ENCODE measurements around the gene TBCD.
"Not testable (repeated sequence)": the region's sequence is repeated elsewhere in the genome, so short reads cannot be mapped to it uniquely, and the experiment has no call there.

The TBCD gene

GRCh38 chr17:82939621-82940135, 187.8 kb downstream of the TBCD start:
- DNase-seq (ENCODE audit: low read depth): no peak

DNA sequence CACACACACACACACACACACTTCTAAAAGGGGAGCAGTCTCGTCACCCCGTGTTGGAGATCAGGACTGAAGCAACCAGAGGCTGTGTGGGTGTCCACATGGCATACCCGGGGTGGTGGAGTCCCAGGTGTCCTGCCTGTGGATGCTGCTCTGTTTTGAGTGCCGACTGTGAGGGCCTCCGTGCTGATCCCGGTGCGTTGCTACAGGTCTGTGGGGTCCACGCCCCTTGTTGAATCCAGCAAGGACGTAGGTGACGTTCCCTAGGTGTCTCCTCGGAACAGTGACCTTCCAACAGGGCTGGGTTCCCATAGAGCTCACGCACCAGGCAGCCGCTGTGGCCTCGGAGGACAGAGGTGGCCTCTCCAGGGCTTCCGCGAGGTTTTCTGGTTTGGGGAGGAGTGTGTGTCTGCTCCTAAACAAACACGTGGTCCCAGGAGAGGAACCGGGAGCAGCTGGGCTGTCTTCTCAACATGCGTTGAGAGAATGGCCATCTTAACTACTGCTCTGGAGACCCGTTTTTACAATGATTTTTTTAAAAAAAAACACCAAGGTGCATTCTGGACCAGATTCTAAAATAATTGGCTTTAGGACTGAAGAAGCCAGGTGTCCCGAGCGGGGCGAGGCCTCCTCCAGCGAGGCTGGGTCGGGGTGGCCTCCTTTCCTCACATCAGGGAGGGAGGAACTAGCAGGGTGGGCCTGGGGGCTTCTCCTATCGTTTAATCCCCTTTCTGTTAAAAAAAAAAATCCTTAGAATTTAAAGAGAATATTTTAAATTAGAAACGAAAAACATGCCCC, 188.6 kb downstream of the TBCD start:
- DNase-seq (ENCODE audit: low read depth): no peak

DNA sequence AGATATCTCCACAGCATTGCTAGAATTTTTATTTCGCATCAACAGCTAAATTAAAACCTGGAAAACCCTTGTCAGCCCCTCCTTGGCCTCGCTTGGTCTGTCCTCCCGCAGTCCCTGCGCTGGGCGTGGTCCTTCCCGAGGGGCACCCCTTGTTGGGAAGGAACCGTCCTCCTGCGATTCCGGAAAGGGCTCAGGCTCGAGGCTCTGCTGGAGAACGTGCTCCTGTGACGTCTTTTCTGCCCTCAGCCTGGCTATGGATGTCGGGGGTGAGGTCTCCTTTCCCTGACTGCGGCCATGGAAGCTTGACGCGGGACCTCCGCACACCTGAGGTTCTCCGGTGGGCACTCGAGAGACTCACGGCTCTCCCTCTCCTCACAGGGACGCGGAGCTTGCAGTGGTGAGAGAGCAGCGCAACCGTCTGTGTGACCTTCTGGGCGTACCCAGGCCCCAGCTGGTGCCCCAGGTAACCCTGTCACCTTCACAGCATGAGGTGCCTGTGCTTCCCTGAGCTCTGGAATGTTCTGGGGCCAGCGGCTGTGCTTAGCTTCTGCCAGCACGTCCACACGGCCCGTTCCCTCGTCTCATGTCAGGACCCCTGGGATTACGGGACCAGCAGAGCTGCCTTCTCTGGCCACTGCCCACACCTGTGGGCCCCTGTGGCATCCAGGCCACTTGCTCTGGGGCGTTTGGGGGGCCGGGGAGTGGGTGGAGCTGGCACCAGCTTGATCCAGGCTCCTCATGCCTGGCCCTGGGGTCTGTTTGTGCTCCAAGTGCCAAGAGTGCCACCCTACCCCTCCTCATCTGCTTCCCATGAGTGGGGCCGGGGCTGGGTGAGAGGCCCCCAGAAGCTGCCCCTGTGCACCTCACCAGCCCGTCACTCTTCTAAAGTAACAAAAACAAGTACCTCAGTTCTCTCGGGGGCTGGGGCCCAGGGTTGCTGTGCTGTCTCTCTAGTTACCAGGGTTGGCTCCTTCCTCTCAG, 189.4 kb downstream of the TBCD start:
- no peak for DNase-seq (ENCODE audit: low read depth)

DNA sequence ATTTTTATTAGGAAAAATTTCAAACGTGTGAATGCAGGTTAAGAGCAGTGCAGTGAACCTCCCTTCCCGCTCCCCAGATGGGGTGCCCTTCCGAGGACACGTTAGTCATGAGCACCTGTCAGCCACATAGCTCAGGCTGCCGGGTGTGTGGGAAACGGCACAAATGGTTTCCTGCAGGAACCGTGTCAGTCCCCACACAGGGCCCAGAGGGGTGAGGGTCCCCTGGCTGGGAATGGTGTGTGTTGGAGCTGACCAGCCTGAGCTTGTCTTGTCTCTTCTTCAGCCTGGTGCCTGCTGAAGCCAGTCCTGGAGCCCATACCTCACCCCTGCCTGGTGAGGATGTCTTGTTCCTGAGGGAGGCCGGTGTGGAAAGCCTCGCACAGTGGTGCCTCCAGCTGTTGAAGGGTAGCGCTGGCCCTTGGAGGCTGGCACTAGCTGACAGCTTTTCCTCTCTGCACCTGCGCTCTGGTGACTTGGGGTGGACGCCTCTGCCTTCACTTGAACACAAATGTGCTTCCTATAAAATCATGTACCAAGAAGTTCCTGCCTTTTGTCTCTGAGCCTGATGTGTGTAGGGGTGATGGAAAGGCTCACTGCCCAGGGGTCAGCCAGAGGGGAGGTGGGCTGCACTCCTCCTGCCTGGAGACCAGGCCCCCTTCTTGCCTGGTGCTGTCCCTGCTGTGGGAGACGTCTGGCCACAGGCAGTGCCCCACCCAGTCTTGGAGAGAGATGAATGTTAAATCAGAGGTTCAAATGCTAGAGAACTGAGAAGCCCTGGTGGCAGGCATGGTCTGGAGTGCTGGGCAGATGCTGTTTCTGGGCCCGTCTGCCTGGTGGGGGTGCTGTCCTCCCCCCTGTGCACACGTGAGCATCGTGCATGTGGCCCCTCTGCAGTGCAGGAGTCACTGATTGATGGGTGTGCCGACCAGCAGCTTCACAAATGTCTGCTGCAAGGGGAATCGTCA, 190.6 kb downstream of the TBCD start:
- DNase-seq (ENCODE audit: low read depth): no peak

GRCh38 chr17:82943339-82943738, 191.5 kb downstream of the TBCD start:
- no peak for DNase-seq (ENCODE audit: low read depth)

DNA sequence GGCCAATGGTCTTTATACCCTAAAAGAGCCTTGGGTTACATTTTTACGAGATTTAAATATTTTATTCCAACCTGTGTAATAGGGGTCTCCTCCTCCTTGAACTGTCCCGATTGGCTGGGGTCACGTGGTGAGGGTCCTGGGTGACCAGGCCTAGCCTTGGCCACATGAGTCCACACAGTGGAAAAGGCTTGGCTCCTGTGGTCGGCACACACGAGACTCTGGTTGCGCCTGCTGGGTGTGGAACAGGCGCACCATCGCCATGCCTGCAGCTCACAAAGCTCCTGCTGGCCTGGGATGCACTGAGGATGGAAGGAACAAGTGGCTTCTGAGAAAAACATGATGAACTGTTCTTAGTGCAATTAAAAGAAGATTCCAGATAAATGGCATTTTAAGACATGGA, 191.9 kb downstream of the TBCD start:
- no peak for DNase-seq (ENCODE audit: low read depth)

DNA sequence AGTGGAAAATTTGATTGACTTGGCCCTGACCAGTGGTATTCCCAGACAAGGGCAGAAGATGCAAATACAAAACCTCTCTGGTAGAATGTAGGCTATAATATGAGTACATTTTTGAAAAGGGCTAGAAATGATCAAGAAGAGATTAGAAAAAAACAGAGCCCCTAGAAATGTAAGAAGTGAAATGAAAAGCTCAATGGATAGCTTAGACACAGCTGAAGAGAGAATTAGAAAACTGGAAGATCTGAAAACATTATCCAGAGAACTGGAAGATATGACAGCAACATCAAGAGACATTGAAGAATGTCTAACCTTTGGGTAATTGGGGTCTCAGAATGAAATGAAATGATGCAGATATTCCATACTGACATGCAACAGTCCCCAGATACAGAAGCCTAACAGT, 193.1 kb downstream of the TBCD start:
- no peak for DNase-seq (ENCODE audit: low read depth)

- no peak for DNase-seq (ENCODE audit: low read depth)
Measured at GRCh38 chr17:82946081-82946480, 194.2 kb downstream of the TBCD start.

GRCh38 chr17:82947051-82947991, 195.5 kb downstream of the TBCD start:
- no peak for DNase-seq (ENCODE audit: low read depth)

DNA sequence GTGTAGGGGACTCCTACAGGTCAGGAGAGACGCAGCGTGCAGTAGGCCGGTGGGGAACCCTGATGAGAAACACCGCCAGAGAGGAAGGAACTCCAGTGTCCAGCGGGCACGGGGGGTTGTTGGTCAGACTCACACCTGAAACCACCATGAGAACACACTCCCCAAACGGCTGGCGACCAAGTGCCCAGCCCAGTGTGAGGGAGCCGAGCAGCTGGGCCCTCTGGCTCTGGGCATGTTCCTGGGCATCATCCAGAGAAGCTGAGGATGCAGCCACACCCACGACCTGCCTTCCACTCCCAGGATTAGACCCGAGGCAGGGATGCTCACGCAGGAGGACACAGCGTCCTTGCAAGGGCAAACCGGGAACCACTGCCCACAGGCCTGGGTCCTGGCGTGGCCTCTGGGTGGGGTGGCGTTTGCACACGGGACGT, 196.2 kb downstream of the TBCD start:
- DNase-seq (ENCODE audit: low read depth): no peak

GRCh38 chr17:82948957-82949356, 197.1 kb downstream of the TBCD start:
- DNase-seq (ENCODE audit: low read depth): no peak

GRCh38 chr17:82949361-82949760, 197.5 kb downstream of the TBCD start:
- DNase-seq (ENCODE audit: low read depth): no peak

DNA sequence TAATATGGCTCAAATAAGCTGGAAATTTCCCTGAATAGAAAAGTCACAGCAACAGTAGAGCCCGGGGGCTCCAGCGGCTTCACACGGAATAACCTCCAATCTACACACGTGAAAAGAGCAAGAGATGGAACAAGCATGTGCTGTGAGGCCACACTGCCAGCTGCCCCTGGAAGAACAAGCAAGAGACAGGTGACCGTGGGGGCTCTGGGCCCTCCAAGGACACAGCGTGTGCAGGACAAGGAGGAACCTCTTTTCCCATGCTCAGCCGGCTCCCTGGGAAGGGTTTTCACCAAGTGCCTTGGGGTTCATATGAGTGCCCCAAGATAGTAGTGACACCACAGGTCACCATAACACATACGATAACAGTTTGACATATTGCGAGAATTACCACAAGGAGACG, 198.1 kb downstream of the TBCD start:
- no peak for DNase-seq (ENCODE audit: low read depth)

GRCh38 chr17:82950525-82951102, 198.7 kb downstream of the TBCD start:
- DNase-seq (ENCODE audit: low read depth): no peak

- no peak for DNase-seq (ENCODE audit: low read depth)
Measured at GRCh38 chr17:82952019-82952418, 200.2 kb downstream of the TBCD start.

DNA sequence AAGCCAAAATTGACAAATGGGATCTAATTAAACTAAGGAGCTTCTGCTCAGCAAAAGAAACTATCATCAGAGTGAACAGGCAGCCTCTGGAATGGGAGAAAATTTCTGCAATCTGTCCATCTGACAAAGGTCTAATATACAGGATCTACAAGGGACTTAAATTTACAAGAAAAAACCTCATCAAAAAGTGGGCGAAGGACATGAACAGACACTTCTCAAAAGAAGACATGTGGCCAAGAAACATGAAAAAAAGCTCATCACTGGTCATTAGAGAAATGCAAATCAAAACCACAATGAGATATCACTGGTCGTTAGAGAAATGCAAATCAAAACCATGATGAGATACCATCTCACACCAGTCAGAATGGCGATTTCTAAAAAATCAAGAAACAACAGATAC, 203.2 kb downstream of the TBCD start:
- not testable (repeated sequence) for DNase-seq (ENCODE audit: low read depth)

DNA sequence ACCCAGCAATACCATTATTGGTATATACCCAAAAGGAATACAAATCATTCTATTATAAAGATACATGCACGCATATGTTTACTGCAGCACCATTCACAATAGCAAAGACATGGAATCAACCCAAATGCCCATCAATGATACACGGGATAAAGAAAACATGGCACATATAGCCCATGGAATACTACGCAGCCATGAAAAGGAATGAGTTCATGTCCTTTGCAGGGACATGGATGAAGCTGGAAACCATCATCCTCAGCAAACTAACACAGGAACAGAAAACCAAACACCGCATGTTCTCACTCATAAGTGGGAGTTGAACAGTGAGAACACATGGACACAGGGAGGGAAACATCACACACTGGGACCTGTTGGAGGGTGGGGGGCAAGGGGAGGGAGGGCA, 203.8 kb downstream of the TBCD start:
- not testable (repeated sequence) for DNase-seq (ENCODE audit: low read depth)

DNA sequence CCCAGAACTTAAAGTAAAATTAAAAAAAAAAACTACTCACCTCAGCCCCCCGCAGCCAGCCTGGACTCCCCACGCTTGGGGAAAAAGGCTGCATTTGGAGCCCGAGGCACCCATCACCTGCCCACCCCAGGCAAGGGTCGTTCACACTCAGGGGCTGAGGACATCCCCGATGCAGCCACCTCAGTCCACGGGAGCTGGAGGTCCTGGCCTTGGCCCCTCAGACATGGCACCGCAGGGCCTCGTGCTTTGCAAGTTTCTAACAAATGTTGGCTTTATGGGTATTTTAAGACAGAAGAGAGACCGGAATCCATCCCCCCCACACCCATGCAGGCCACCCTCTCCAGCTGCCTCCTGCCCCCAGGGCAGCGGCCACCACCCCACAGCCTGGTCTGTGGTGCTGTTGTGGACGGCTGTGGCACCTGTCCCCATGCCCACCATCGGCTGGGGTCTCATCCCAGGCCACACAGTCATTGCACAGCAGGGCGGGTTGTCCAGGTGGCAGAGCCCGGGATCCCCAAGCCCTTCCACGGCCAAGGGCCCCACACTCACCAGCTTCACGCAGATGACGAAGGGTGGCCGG, 204.4 kb downstream of the TBCD start:
- DNase-seq (ENCODE audit: low read depth): no peak

GRCh38 chr17:82956726-82957468, 205.0 kb downstream of the TBCD start:
- DNase-seq (ENCODE audit: low read depth): no peak

Measured in T follicular helper cell (primary cell).